T-helper 22 cell (primary cell): ENCODE measurements around the gene PVALEF.
A peak's percentile ranks its signal among the peaks of the same experiment; 100 is the strongest.
"Not testable (repeated sequence)": the region's sequence is repeated elsewhere in the genome, so short reads cannot be mapped to it uniquely, and the experiment has no call there.

Experiments used
- DNase-seq: peaks from one replicate; pipeline ENCODE4 v3.0.0-alpha.2; 2020; ENCODE audit warnings: low read depth

The PVALEF gene

GRCh38 chr17:81219476-81220180 is 54.3 kb downstream of the PVALEF start:
- DNase-seq = no peak

GRCh38 chr17:81221371-81221841 is 56.1 kb downstream of the PVALEF start:
- no peak for DNase-seq

GRCh38 chr17:81221842-81222619 is 56.7 kb downstream of the PVALEF start:
- no peak for DNase-seq

GRCh38 chr17:81222620-81222905 is 57.3 kb downstream of the PVALEF start:
- no peak for DNase-seq

- peak; percentile 98 for DNase-seq
Observed at GRCh38 chr17:81222906-81223761, 57.8 kb downstream of the PVALEF start, which contains the start of gene CEP131. CEP131 (minus strand) TSS chr17:81222965; CDS start chr17:81220056, 2,909 bp downstream.

GRCh38 chr17:81223762-81224130 is 58.4 kb downstream of the PVALEF start:
- DNase-seq = no peak

GRCh38 chr17:81227630-81228029 is 62.3 kb downstream of the PVALEF start:
- DNase-seq = not testable (repeated sequence)

GRCh38 chr17:81228420-81228819 is 63.1 kb downstream of the PVALEF start:
- no peak for DNase-seq

GRCh38 chr17:81228834-81229665 is 63.7 kb downstream of the PVALEF start:
- DNase-seq = no peak

- no peak for DNase-seq
Observed at GRCh38 chr17:81229666-81229920, 64.3 kb downstream of the PVALEF start.

GRCh38 chr17:81230043-81230820 is 64.9 kb downstream of the PVALEF start:
- DNase-seq = no peak

GRCh38 chr17:81231121-81231645 is 65.9 kb downstream of the PVALEF start:
- no peak for DNase-seq

GRCh38 chr17:81231766-81232581 is 66.7 kb downstream of the PVALEF start:
- DNase-seq = no peak
